ENCODE results near the gene PRPF6.

GRCh38 chr20:64044484-64045247, 63.7 kb downstream of the PRPF6 start:
- TF ChIP-seq CTCF (IDR thresholded peaks at IDR 0.05): no peak
- no peak for TF ChIP-seq POLR2AphosphoS5 (IDR thresholded peaks at IDR 0.05)

All from suprapubic skin (tissue), 3 donors.